H1 (cell line): ENCODE results near the gene DDX1. TPM values are rescaled to one million over a fixed set of nuclear protein-coding genes. Genes with fewer than 3 reads are reported as not detected.

ENCODE experiments used
- CTCF ChIA-PET: fragments of 300-600 bp; sonication (Branson Sonifier 250); formaldehyde crosslinking; loops from one replicate; lab custom pipeline; 2021; ENCODE audit not compliant: partially characterized antibody; lab: Charles Lee
- POLR2A ChIA-PET: fragments of 300-600 bp; sonication (Branson Sonifier 250); formaldehyde crosslinking; loops from one replicate; lab custom pipeline; 2021; ENCODE audit warnings: inconsistent platforms; ENCODE audit not compliant: partially characterized antibody; lab: Charles Lee
- DNase-seq, 2 experiments: peaks; one replicate each; pipeline versions ENCODE4 v3.0.0 to v3.0.0-alpha.2; 2010 to 2022; ENCODE audit warnings: low spot score in 2 of 2, low read depth in 1 of 2, mixed read lengths in 1 of 2
- FAIRE-seq: peaks from 2 replicates; lab custom pipeline; 2011; peaks lifted over from hg19 to GRCh38; lab: Jason Lieb, UNC
- H2AFZ ChIP-seq: 2 replicates; pipeline ENCODE4 v1.8.1; 2012; ENCODE audit warnings: low read length, inconsistent platforms
- H2AK5ac ChIP-seq: 2 replicates; pipeline ENCODE4 v1.6.1; 2013; ENCODE audit warnings: low read depth, low read length
- H2BK120ac ChIP-seq: replicated peaks from 2 replicates; pipeline ENCODE3; 2013; ENCODE audit warnings: low read depth, low read length, inconsistent platforms
- H2BK12ac ChIP-seq: 2 replicates; pipeline ENCODE4 v1.6.1; 2013; ENCODE audit warnings: low read depth, low read length
- H2BK15ac ChIP-seq: 2 replicates; pipeline ENCODE4 v1.6.1; 2013; ENCODE audit warnings: low read length
- H2BK20ac ChIP-seq: 2 replicates; pipeline ENCODE4 v1.6.1; 2013; ENCODE audit warnings: low read length
- H2BK5ac ChIP-seq: 2 replicates; pipeline ENCODE4 v1.6.1; 2013; ENCODE audit warnings: low read depth, low read length
- H3K14ac ChIP-seq: 2 replicates; pipeline ENCODE4 v1.6.1; 2013; ENCODE audit warnings: inconsistent platforms; ENCODE audit not compliant: insufficient read length
- H3K18ac ChIP-seq: 2 replicates; pipeline ENCODE4 v1.6.1; 2013; ENCODE audit warnings: low read length; ENCODE audit errors: extremely low read depth
- H3K23ac ChIP-seq: 2 replicates; pipeline ENCODE4 v1.6.1; 2013; ENCODE audit warnings: inconsistent platforms; ENCODE audit not compliant: insufficient read length
- H3K23me2 ChIP-seq: 2 replicates; pipeline ENCODE4 v1.6.1; 2013; ENCODE audit warnings: low read depth, low read length
- H3K27ac ChIP-seq: 2 replicates; pipeline ENCODE4 v1.6.1; 2011; ENCODE audit warnings: low read depth, low read length, inconsistent platforms
- H3K27me3 ChIP-seq, 4 experiments: replicated peaks in 1 of 4; 1 replicate in 1 of 4; 2 replicates in 3 of 4; pipeline versions ENCODE4 v1.6.1 to v1.8.1; 2011 to 2013; ENCODE audit warnings: low read length in 3 of 4, mild to moderate bottlenecking in 3 of 4, inconsistent platforms in 2 of 4, mixed read lengths in 2 of 4, moderate library complexity in 1 of 4; ENCODE audit not compliant: control insufficient read depth in 3 of 4, insufficient read depth in 3 of 4; ENCODE audit errors: extremely low read depth in 1 of 4
- H3K36me3 ChIP-seq, 4 experiments: 2 replicates each; pipeline versions ENCODE4 v1.6.1 to v1.8.1; 2011 to 2013; ENCODE audit warnings: mild to moderate bottlenecking in 4 of 4, low read length in 3 of 4, moderate library complexity in 2 of 4, control low read depth in 1 of 4, inconsistent platforms in 1 of 4; ENCODE audit not compliant: insufficient read depth in 4 of 4, control insufficient read depth in 2 of 4
- H3K4ac ChIP-seq: replicated peaks from 2 replicates; pipeline ENCODE3; 2013; ENCODE audit warnings: low read length, low read depth, mixed read lengths, inconsistent platforms; ENCODE audit not compliant: insufficient read length
- H3K4me1 ChIP-seq, 4 experiments: replicated peaks in 1 of 4; 1 replicate in 1 of 4; 2 replicates in 3 of 4; pipeline versions ENCODE4 v1.6.1 to v1.8.1; 2011 to 2013; ENCODE audit warnings: low read length in 3 of 4, inconsistent platforms in 2 of 4, mixed read lengths in 1 of 4; ENCODE audit not compliant: insufficient read depth in 4 of 4, control insufficient read depth in 3 of 4
- H3K4me2 ChIP-seq, 2 experiments: 2 replicates each; pipeline versions ENCODE4 v1.6.1 to v1.8.1; 2011 to 2013; ENCODE audit warnings: low read depth in 2 of 2, low read length in 2 of 2, control low read depth in 1 of 2, inconsistent platforms in 1 of 2, mild to moderate bottlenecking in 1 of 2; ENCODE audit not compliant: insufficient read depth in 1 of 2
- H3K4me3 ChIP-seq, 4 experiments: fragments of 200-600, 300-600 bp in 1 of 4; sonication (generic), shearing (Covaris generic), sonication (Bioruptor Twin) in 1 of 4; 2 replicates each; pipeline versions ENCODE4 v1.5.1 to v1.8.1; 2011 to 2016; ENCODE audit warnings: low read length in 4 of 4, low read depth in 3 of 4, control low read depth in 2 of 4, inconsistent platforms in 2 of 4, mild to moderate bottlenecking in 2 of 4, mixed read lengths in 1 of 4, moderate library complexity in 1 of 4; ENCODE audit not compliant: insufficient read depth in 2 of 4; ENCODE audit errors: extremely low read depth in 1 of 4
- H3K56ac ChIP-seq: replicated peaks from 2 replicates; pipeline ENCODE3; 2013; ENCODE audit warnings: low read depth, mild to moderate bottlenecking, mixed read lengths, low read length, inconsistent platforms; ENCODE audit not compliant: insufficient read length
- H3K79me1 ChIP-seq: 2 replicates; pipeline ENCODE4 v1.6.1; 2013; ENCODE audit warnings: low read depth, low read length, control low read depth
- H3K79me2 ChIP-seq, 2 experiments: 2 replicates each; pipeline versions ENCODE4 v1.6.1 to v1.8.1; 2012 to 2013; ENCODE audit warnings: low read length in 2 of 2, mild to moderate bottlenecking in 2 of 2, inconsistent platforms in 1 of 2; ENCODE audit not compliant: insufficient read depth in 2 of 2, control insufficient read depth in 1 of 2
- H3K9ac ChIP-seq, 4 experiments: replicated peaks in 1 of 4; 1 replicate in 1 of 4; 2 replicates in 3 of 4; pipeline versions ENCODE4 v1.6.1 to v1.8.1; 2011 to 2013; ENCODE audit warnings: low read depth in 3 of 4, low read length in 3 of 4, control low read depth in 2 of 4, mild to moderate bottlenecking in 2 of 4, moderate library complexity in 2 of 4, inconsistent platforms in 1 of 4; ENCODE audit errors: extremely low read depth in 1 of 4
- H3K9me3 ChIP-seq, 2 experiments: 2 replicates each; pipeline versions ENCODE4 v1.6.1 to v1.8.1; 2012 to 2013; ENCODE audit warnings: mild to moderate bottlenecking in 2 of 2, moderate library complexity in 2 of 2, control low read depth in 1 of 2, inconsistent platforms in 1 of 2, low read depth in 1 of 2, low read length in 1 of 2, mixed read lengths in 1 of 2; ENCODE audit not compliant: insufficient read depth in 2 of 2
- H4K20me1 ChIP-seq, 2 experiments: replicated peaks in 1 of 2; 2 replicates each; pipeline versions ENCODE3 to v1.8.1; 2011 to 2013; ENCODE audit warnings: inconsistent platforms in 2 of 2, low read length in 2 of 2, mild to moderate bottlenecking in 1 of 2; ENCODE audit not compliant: insufficient read depth in 2 of 2, control insufficient read depth in 1 of 2
- H4K5ac ChIP-seq: 2 replicates; pipeline ENCODE4 v1.6.1; 2013; ENCODE audit warnings: low read length, low read depth, mixed read lengths, inconsistent platforms; ENCODE audit not compliant: insufficient read length
- H4K8ac ChIP-seq: 2 replicates; pipeline ENCODE4 v1.8.0; 2013; ENCODE audit warnings: mild to moderate bottlenecking, moderate library complexity, low read length, inconsistent platforms; ENCODE audit not compliant: insufficient read depth; ENCODE audit errors: extremely low read depth
- H4K91ac ChIP-seq: replicated peaks from 2 replicates; pipeline ENCODE3; 2013; ENCODE audit warnings: low read length, mixed read lengths, inconsistent platforms; ENCODE audit not compliant: insufficient read length
- BACH1 ChIP-seq: IDR thresholded peaks from 2 replicates; pipeline ENCODE4 v1.6.1; 2012; ENCODE audit warnings: low read length, improper control_type of control experiment
- CHD2 ChIP-seq: IDR thresholded peaks from 2 replicates; pipeline ENCODE4 v1.6.1; 2012; ENCODE audit warnings: low read length, improper control_type of control experiment
- CTCF ChIP-seq, 3 experiments: IDR thresholded peaks; 1 replicate in 2 of 3; 2 replicates in 1 of 3; pipeline versions ENCODE4 v1.5.1 to v1.6.1; 2011; ENCODE audit warnings: low read length in 3 of 3, mild to moderate bottlenecking in 3 of 3, inconsistent platforms in 2 of 3, low read depth in 1 of 3, moderate library complexity in 1 of 3; ENCODE audit not compliant: insufficient read depth in 1 of 3; ENCODE audit errors: control extremely low read depth in 1 of 3
- FOSL1 ChIP-seq: IDR thresholded peaks from 2 replicates; pipeline ENCODE4 v1.6.1; 2011; ENCODE audit warnings: mild to moderate bottlenecking, low read depth, low read length, moderate library complexity; ENCODE audit not compliant: insufficient read depth
- NANOG ChIP-seq: IDR thresholded peaks from 2 replicates; pipeline ENCODE4 v1.6.1; 2011; ENCODE audit warnings: low read length, low read depth, mild to moderate bottlenecking, inconsistent platforms; ENCODE audit not compliant: insufficient read depth, poor library complexity, severe bottlenecking
- POLR2AphosphoS5 ChIP-seq: IDR thresholded peaks from 2 replicates; pipeline ENCODE4 v1.6.1; 2011; ENCODE audit warnings: low read depth, low read length
- POU5F1 ChIP-seq: IDR thresholded peaks from 2 replicates; pipeline ENCODE4 v1.6.1; 2011; ENCODE audit warnings: low read depth, mild to moderate bottlenecking, low read length, moderate library complexity
- RAD21 ChIP-seq, 2 experiments: IDR thresholded peaks in 1 of 2; conservative IDR thresholded peaks in 1 of 2; 2 replicates each; pipeline ENCODE4 v1.6.1; 2011; ENCODE audit warnings: low read depth in 2 of 2, low read length in 2 of 2, improper control_type of control experiment in 1 of 2, inconsistent platforms in 1 of 2, mild to moderate bottlenecking in 1 of 2, moderate library complexity in 1 of 2
- SAP30 ChIP-seq: fragments of 300-600 bp; sonication (generic); IDR thresholded peaks from 2 replicates; pipeline ENCODE4 v1.7.1; 2012; ENCODE audit warnings: low read length, moderate library complexity, mild to moderate bottlenecking, inconsistent platforms; ENCODE audit not compliant: insufficient read depth, insufficient replicate concordance
- SIRT6 ChIP-seq: IDR thresholded peaks from one replicate; pipeline ENCODE4 v1.7.1; 2012; ENCODE audit warnings: low read length, inconsistent platforms
- ZNF274 ChIP-seq: IDR thresholded peaks from 2 replicates; pipeline ENCODE4 v1.7.0; 2012; ENCODE audit warnings: low read length, borderline replicate concordance; ENCODE audit errors: extremely low read depth
- WGBS, 2 experiments: shearing (Covaris generic) in 1 of 2; methylation state at CpG; one replicate each; pipeline versions ENCODE4 v1.1.6 to v1.1.7; 2013 to 2015; ENCODE audit warnings: low lambda C conversion rate in 2 of 2, mixed read lengths in 2 of 2, inconsistent platforms in 1 of 2, low coverage in 1 of 2, missing lambda C conversion rate in 1 of 2; ENCODE audit not compliant: insufficient replicate concordance in 2 of 2, insufficient coverage in 1 of 2, insufficient read length in 1 of 2; ENCODE audit errors: extremely low coverage in 1 of 2, missing lambda C conversion rate in 1 of 2; 5-methylcytosine and 5-hydroxymethylcytosine counted together
- polyA plus RNA-seq, 7 experiments: library from polyadenylated mRNA; depleted of rRNA in 3 of 7; stranded (reverse) in 5 of 7; unstranded in 2 of 7; fragments of >200 nt in 5 of 7; fragments of 200-250 nt in 2 of 7; gene quantifications; 1 replicate in 5 of 7; 2 replicates in 1 of 7; 4 replicates in 1 of 7; pipeline versions ENCODE4 v1.2.1 to v1.2.3, GENCODE V29; 2011 to 2013; ENCODE audit warnings: missing spikeins in 2 of 7, mixed read lengths in 2 of 7
- total RNA-seq: library from RNA; stranded (reverse); fragmentation: NEBNext Ultra II Directional; extraction: Animal tissue kit (Norgen Biotek cat#: 25700); gene quantifications from 2 replicates; pipeline ENCODE4 v1.2.1, GENCODE V29; 2021

DDX1 gene
- total and polyA plus RNA-seq, 2 of the 8 experiments (the other 6 are each of a cell fraction or from before 2014, with no cell fraction given), result 51.1 to 161 TPM

GRCh38 chr2:15557887-15558311 is 33.8 kb upstream of the DDX1 start:
- no peaks in the 10 kb centered on the region for H4K20me1 ChIP-seq
- H4K8ac ChIP-seq, result peak overlapping the region; percentile 66; the same call in 1 of the 2 replicates
- TF ChIP-seq SIRT6, result no peak
- no peak for TF ChIP-seq SAP30
- no peak for TF ChIP-seq RAD21 (IDR thresholded peaks at IDR 0.05 in 1 of 2, conservative IDR thresholded peaks at IDR 0.05 in 1 of 2; ENCODE audit: low read depth in 2 of 2, low read length in 2 of 2)
- TF ChIP-seq POLR2AphosphoS5, result no peak
- no peak for TF ChIP-seq ZNF274
- TF ChIP-seq CHD2, result no peak
- TF ChIP-seq POU5F1, result no peak
- no peak for TF ChIP-seq CTCF (IDR thresholded peaks at IDR 0.05; ENCODE audit: control extremely low read depth in 1 of 3, insufficient read depth in 1 of 3, low read depth in 1 of 3, low read length in 3 of 3)
- no peak for TF ChIP-seq BACH1
- TF ChIP-seq NANOG, result no peak
- TF ChIP-seq FOSL1, result no peak
- WGBS, 2 experiments, result 93% methylated on average over 5 of the region's 5 CpGs; no CpG with 5 or more reads in 1 of the 2 experiments
- H2AK5ac ChIP-seq, result no peak overlapping the region
- no peak overlapping the region for H2AFZ ChIP-seq
- DNase-seq (no peak), FAIRE-seq (no peak)
- H3K14ac ChIP-seq, result no peak overlapping the region
- no peak overlapping the region for H3K4ac ChIP-seq
- H3K79me2 ChIP-seq, result peaks cover 0 to 19% of the 10 kb centered on the region in 2 experiments; a peak in 2 of 4 replicates
- H2BK12ac ChIP-seq, result no peak overlapping the region
- peaks cover 6% of the 10 kb centered on the region for H3K23me2 ChIP-seq
- no peaks in the 10 kb centered on the region for H3K27me3 ChIP-seq
- H2BK15ac ChIP-seq, result no peak overlapping the region
- H4K91ac ChIP-seq, result no peak overlapping the region
- no peak overlapping the region for H3K18ac ChIP-seq
- no peak overlapping the region for H3K9ac ChIP-seq
- H3K79me1 ChIP-seq, result no peaks in the 10 kb centered on the region
- ChIA-PET CTCF (interaction anchor here (0.6 to 4.4 kb wide), 5 partner anchors 11 to 1795 kb away, joined by 3 to 18 read pairs (median 3); no protein-coding TSS in a partner anchor), POLR2A (no interaction called here)
- H3K4me3 ChIP-seq, result no peak overlapping the region
- no peak overlapping the region for H2BK20ac ChIP-seq
- H3K27ac ChIP-seq, result no peak overlapping the region
- H3K9me3 ChIP-seq, result no peaks in the 10 kb centered on the region
- no peak overlapping the region for H3K56ac ChIP-seq
- no peak overlapping the region for H2BK5ac ChIP-seq
- no peak overlapping the region for H2BK120ac ChIP-seq
- H4K5ac ChIP-seq, result no peak overlapping the region
- peaks cover 0 to 4% (median 0%) of the 10 kb centered on the region in 4 experiments; a peak in 1 of 7 replicates for H3K4me1 ChIP-seq
- peaks cover 0 to under 1% (median 0%) of the 10 kb centered on the region in 4 experiments; a peak in 1 of 8 replicates for H3K36me3 ChIP-seq
- no peak overlapping the region for H3K23ac ChIP-seq
- no peak overlapping the region for H3K4me2 ChIP-seq
